RWPE1 (cell line): ENCODE results near the gene TNFSF15.

Experiments
- CTCF ChIA-PET: fragments of 350-600 bp; sonication (Branson Sonifier 250); formaldehyde crosslinking; extraction: SDS; loops from one replicate; lab custom pipeline; 2021; lab: Yijun Ruan, JAX
- POLR2A ChIA-PET: fragments of 400-600 bp; formaldehyde crosslinking; extraction: SDS; loops from one replicate; lab custom pipeline; 2020; ENCODE audit warnings: antibody characterized with exemption; ENCODE audit not compliant: low non-redundant PET; lab: Yijun Ruan, JAX
- DNase-seq: peaks from one replicate; pipeline ENCODE4 v3.0.0; 2012; ENCODE audit warnings: low spot score
- H3K27ac ChIP-seq: fragments of 450-650 bp; 2 replicates; pipeline ENCODE4 v1.5.1; 2017
- CTCF ChIP-seq: fragments of 450-650 bp; conservative IDR thresholded peaks from 2 replicates; pipeline ENCODE4 v1.5.1; 2017; ENCODE audit warnings: low read depth, mild to moderate bottlenecking

Gene TNFSF15

GRCh38 chr9:114837923-114838322, 32.1 kb upstream of the TNFSF15 start:
- H3K27ac ChIP-seq, result no peak overlapping the region
- no peak for DNase-seq
- ChIA-PET POLR2A (no interaction called here), CTCF (interaction anchor here (1.1 kb wide), 1 partner anchor 32 kb away, joined by 3 read pairs; no protein-coding TSS in a partner anchor)
- TF ChIP-seq CTCF, result no peak

GRCh38 chr9:114836769-114837168, 30.9 kb upstream of the TNFSF15 start:
- ChIA-PET POLR2A (no interaction called here), CTCF (interaction anchor here (0.8 to 1.1 kb wide), 2 partner anchors 30 to 81 kb away, joined by 3 to 4 read pairs; no protein-coding TSS in a partner anchor)
- no peak overlapping the region for H3K27ac ChIP-seq

GRCh38 chr9:114834386-114834785, 28.5 kb upstream of the TNFSF15 start:
- CTCF ChIA-PET, result no interaction called here
- no peak for DNase-seq
- TF ChIP-seq CTCF, result no peak
- H3K27ac ChIP-seq, result no peak overlapping the region
- POLR2A ChIA-PET, result no interaction called here

More at GRCh38 chr9:114836769-114837168, 30.9 kb upstream of the TNFSF15 start:
- TF ChIP-seq CTCF, result no peak
- DNase-seq, result no peak

GRCh38 chr9:114830546-114830945, 24.7 kb upstream of the TNFSF15 start:
- CTCF ChIA-PET, result interaction anchor here (0.6 to 1.0 kb wide), 4 partner anchors 12 to 401 kb away, joined by 3 to 5 read pairs (median 4); no protein-coding TSS in a partner anchor
- no peak overlapping the region for H3K27ac ChIP-seq
- DNase-seq, result no peak
- no peak for TF ChIP-seq CTCF
- POLR2A ChIA-PET, result no interaction called here

- ChIA-PET CTCF (interaction anchor here (0.5 to 1.0 kb wide), 7 partner anchors 13 to 1285 kb away, joined by 3 to 5 read pairs (median 3); no protein-coding TSS in a partner anchor), POLR2A (no interaction called here)
- TF ChIP-seq CTCF, result no peak
- DNase-seq, result no peak
- H3K27ac ChIP-seq, result no peak overlapping the region
Measured at GRCh38 chr9:114829574-114830440, 24.0 kb upstream of the TNFSF15 start.

- ChIA-PET CTCF (no interaction called here), POLR2A (no interaction called here)
- no peak for TF ChIP-seq CTCF
- no peak for DNase-seq
- no peak overlapping the region for H3K27ac ChIP-seq
Measured at GRCh38 chr9:114828303-114828650, 22.4 kb upstream of the TNFSF15 start.
